ENCODE measurements around the gene TSPAN17.
A peak's percentile ranks its signal among the peaks of the same experiment; 100 is the strongest.

TSPAN17 gene

GRCh38 chr5:176624142-176624541, 23.1 kb upstream of the TSPAN17 start:
- DNase-seq, result no peak

GRCh38 chr5:176624938-176625337, 22.3 kb upstream of the TSPAN17 start:
- no peak for DNase-seq

- no peak for DNase-seq
Observed at GRCh38 chr5:176625512-176625911, 21.8 kb upstream of the TSPAN17 start.

GRCh38 chr5:176625966-176626875, 21.1 kb upstream of the TSPAN17 start:
- no peak for DNase-seq

GRCh38 chr5:176626876-176627236, 20.4 kb upstream of the TSPAN17 start:
- DNase-seq, result no peak

GRCh38 chr5:176627582-176627981, 19.7 kb upstream of the TSPAN17 start:
- no peak for DNase-seq

- DNase-seq, result no peak
Observed at GRCh38 chr5:176628406-176629228, 18.7 kb upstream of the TSPAN17 start.

- no peak for DNase-seq
Observed at GRCh38 chr5:176629317-176629852, 17.9 kb upstream of the TSPAN17 start.

- peak; percentile 14 for DNase-seq
Observed at GRCh38 chr5:176629853-176630680, 17.2 kb upstream of the TSPAN17 start, which contains the start of the genes EIF4E1B and SNCB. Gene EIF4E1B, plus strand, starts transcription at chr5:176630675. Its CDS starts 12,113 bp downstream, at chr5:176642788. Gene SNCB, minus strand, starts transcription at chr5:176630534. Its CDS starts 880 bp downstream, at chr5:176629654.

- DNase-seq, result no peak
Observed at GRCh38 chr5:176630681-176631222, 16.5 kb upstream of the TSPAN17 start.

- no peak for DNase-seq
Observed at GRCh38 chr5:176631383-176632200, 15.7 kb upstream of the TSPAN17 start.

- DNase-seq, result no peak
Observed at GRCh38 chr5:176632745-176633144, 14.5 kb upstream of the TSPAN17 start.

GRCh38 chr5:176633598-176633997, 13.7 kb upstream of the TSPAN17 start:
- DNase-seq, result no peak

- DNase-seq, result no peak
Observed at GRCh38 chr5:176636426-176636825, 10.9 kb upstream of the TSPAN17 start.

GRCh38 chr5:176637556-176637955, 9.7 kb upstream of the TSPAN17 start:
- DNase-seq, result no peak

- DNase-seq, result no peak
Observed at GRCh38 chr5:176638437-176638836, 8.8 kb upstream of the TSPAN17 start.

GRCh38 chr5:176639208-176639607, 8.1 kb upstream of the TSPAN17 start:
- no peak for DNase-seq

GRCh38 chr5:176639981-176640380, 7.3 kb upstream of the TSPAN17 start:
- no peak for DNase-seq

- DNase-seq, result no peak
Observed at GRCh38 chr5:176640616-176641015, 6.7 kb upstream of the TSPAN17 start.

GRCh38 chr5:176642675-176643490, 4.4 kb upstream of the TSPAN17 start:
- DNase-seq, result no peak
